Duodenal mucosa (tissue), 2 donors: ENCODE measurements around the gene SP6.

Experiments used
- H3K27ac ChIP-seq: one replicate; pipeline ENCODE4 v1.7.0; 2013; ENCODE audit warnings: low read depth, low read length
- H3K27me3 ChIP-seq, 2 donors: one replicate each; pipeline ENCODE4 v1.7.0; 2013; ENCODE audit warnings: low read length in 2 of 2, control low read depth in 1 of 2; ENCODE audit not compliant: insufficient read depth in 2 of 2, control insufficient read depth in 1 of 2
- H3K36me3 ChIP-seq, 2 donors: one replicate each; pipeline ENCODE4 v1.7.0; 2013; ENCODE audit warnings: low read length in 2 of 2, control low read depth in 1 of 2; ENCODE audit not compliant: insufficient read depth in 2 of 2, control insufficient read depth in 1 of 2
- H3K4me1 ChIP-seq, 2 donors: one replicate each; pipeline ENCODE4 v1.7.0; 2013; ENCODE audit warnings: low read length in 2 of 2, control low read depth in 1 of 2; ENCODE audit not compliant: insufficient read depth in 2 of 2, control insufficient read depth in 1 of 2
- H3K4me3 ChIP-seq, 2 donors: one replicate each; pipeline ENCODE4 v1.7.0; 2013; ENCODE audit warnings: low read length in 2 of 2, low read depth in 1 of 2
- H3K9ac ChIP-seq, 2 donors: one replicate each; pipeline ENCODE4 v1.7.0; 2013; ENCODE audit warnings: low read length in 2 of 2, low read depth in 1 of 2
- H3K9me3 ChIP-seq, 2 donors: one replicate each; pipeline ENCODE4 v1.7.0; 2013; ENCODE audit warnings: low read length in 2 of 2, control low read depth in 1 of 2; ENCODE audit not compliant: control insufficient read depth in 1 of 2

SP6 gene

DNA sequence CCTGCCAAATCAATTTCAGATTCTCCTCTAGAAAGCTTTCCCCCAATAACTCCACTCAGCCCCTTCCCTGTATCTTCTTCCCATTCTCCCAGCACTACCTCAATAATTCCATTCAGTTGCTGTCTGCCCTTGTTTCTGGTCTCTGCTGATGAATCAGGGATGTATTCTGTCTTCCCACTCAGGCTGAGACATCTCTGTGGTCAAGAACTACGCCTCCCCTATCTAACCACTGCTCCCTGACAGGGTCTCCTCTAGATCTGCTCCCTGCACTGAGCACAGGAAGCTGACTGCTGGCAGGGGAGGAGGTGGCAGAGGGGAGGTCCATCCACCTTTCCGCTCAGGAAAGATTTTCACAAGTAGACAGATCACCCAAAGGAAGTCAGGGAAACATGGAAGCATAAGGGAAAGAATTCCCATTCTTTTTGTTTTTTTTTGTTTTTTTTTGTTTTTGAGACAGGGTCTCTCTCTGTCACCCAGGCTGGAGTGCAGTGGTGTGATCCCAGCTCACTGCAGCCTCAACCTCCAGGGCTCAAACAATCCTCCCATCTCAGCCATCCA lies 28.1 kb upstream of the SP6 start:
- Histone ChIP-seq H3K4me3 (no peak overlapping the region), H3K27ac (no peak overlapping the region), H3K4me1 (peaks cover 26% of the 10 kb centered on the region in 2 donors), H3K9ac (no peak overlapping the region), H3K9me3 (no peaks in the 10 kb centered on the region), H3K27me3 (peaks cover 0 to 4% of the 10 kb centered on the region in 2 donors), H3K36me3 (no peaks in the 10 kb centered on the region)

DNA sequence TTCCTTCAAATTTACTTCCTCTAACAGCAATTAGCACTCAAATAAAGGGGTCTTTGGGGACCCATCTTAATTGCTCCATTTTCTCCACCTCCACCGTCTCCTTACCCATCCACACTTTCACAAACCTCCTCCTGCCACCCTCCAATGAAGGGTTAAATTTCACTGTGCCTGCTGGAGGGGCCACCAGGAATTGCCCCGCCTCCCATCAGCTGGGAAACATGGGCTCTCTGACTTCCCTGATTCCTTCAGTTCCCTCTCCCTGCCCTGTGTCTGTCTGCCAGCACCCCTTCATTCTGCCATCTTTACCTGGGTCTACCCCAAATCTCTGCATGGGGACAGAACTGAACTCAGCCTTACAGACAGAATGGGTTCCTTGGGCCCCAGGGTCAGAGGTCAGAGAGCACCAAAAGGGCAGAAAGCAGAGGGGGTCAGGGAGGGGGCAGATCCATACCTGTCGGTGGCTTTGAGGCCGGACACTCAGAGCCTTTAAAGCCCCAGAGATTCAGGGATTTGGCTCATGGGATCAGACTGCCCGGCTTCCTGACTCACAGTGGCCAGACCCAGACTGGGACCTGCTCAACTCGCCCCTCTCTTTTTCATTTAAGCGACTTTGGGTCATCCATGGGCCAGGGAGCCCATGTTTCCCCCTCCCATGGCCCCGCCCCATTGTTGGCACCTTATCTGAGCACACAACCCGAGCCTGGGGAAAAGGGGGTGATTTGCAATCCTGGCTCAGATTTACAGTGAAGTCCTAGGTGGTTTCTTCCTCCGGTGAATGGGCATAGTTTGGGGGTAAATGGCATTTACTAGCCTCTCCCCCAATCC lies 27.5 kb upstream of the SP6 start:
- no peaks in the 10 kb centered on the region for H3K9me3 ChIP-seq
- H3K4me3 ChIP-seq = no peak overlapping the region
- H3K27me3 ChIP-seq = peaks cover 3 to 4% of the 10 kb centered on the region in 2 donors
- H3K9ac ChIP-seq = no peak overlapping the region
- H3K4me1 ChIP-seq = peaks cover 19% of the 10 kb centered on the region in 2 donors
- H3K27ac ChIP-seq = no peak overlapping the region
- no peaks in the 10 kb centered on the region for H3K36me3 ChIP-seq

DNA sequence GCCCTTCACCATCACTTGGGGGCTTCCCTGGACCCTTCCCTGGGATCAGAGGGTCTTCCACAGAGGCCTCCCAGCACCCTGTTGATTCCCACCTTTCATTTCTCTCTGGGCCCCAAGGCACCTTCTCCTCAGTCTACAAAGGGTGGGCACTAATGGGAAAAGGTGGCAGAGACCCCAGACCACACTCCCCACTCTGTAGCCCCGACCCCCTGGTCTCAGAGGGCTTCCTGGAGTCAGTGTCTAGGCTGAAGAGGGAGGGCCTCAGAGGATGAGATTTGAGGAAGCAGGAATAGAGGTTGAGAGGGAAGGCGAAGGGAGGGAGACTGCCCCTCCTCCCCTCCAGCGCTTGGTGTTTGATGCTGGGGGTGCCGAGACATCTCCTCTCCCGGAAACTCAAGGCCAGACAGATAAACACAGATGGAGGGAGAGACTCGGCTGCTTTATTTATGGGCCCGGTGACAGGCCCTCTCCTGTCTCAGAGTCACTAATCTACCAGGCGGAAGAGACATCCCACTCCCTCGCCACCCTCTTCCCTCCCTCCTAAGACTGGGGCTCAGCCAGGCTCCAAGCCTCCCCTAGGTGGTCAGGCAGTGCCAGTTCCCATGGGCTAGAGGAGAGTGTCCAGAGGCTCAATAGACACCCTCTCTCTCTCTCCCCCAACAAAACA lies 26.5 kb upstream of the SP6 start:
- Histone ChIP-seq H3K9ac (no peak overlapping the region), H3K4me3 (no peak overlapping the region), H3K4me1 (peaks cover 10% of the 10 kb centered on the region in 2 donors), H3K27ac (no peak overlapping the region), H3K9me3 (no peaks in the 10 kb centered on the region), H3K36me3 (no peaks in the 10 kb centered on the region), H3K27me3 (peaks cover 7 to 8% of the 10 kb centered on the region in 2 donors)

DNA sequence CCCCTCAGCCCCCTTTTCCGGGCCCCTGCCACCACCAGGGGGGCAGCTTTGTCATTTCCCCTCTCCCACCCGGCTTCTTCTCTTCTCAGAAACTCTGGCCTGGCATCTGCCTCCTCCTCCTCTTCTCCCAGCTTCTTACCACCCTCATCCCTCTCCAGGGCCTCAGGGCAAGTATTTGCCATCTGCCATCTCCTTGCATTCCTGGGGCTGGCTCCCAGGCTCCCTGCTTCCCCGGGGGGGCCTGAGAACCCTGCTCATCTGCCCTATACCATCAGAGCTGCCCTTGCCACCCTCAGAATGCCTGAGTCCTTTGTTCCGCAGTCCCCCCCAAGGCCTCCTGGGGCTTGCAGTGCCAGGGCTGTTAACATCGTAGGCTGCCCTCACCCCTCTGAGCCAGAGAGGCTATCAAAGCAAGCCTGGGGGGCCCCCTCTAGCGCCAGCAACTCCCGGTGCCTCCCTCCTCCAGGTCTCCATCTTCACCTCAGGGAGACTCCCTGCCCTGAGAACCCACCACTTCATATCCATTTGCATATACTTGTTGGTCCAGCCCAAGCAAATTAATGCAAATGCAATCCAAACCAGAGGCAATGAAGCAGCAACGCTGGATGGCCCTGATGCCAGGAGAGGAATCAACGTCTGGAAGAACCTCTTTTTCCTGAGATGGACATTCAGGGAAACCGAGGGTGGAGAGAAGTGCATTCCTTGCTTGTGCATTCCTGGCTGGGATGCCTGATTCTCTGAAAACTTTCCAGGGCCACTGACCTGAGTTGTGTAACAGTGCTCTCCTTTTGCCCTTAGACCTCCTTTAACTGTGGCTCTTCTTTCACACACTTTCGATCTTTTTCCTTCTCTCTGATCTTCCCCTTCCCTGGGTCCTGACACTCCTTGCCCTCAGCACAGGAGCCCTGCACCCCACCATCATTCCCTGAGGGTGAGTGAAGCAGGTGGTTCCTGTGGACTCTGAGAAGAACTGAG lies 24.3 kb upstream of the SP6 start:
- Histone ChIP-seq H3K27me3 (peaks cover 10 to 26% of the 10 kb centered on the region in 2 donors), H3K36me3 (no peaks in the 10 kb centered on the region), H3K9me3 (no peaks in the 10 kb centered on the region), H3K4me1 (no peaks in the 10 kb centered on the region), H3K27ac (no peak overlapping the region), H3K4me3 (no peak overlapping the region), H3K9ac (no peak overlapping the region)

DNA sequence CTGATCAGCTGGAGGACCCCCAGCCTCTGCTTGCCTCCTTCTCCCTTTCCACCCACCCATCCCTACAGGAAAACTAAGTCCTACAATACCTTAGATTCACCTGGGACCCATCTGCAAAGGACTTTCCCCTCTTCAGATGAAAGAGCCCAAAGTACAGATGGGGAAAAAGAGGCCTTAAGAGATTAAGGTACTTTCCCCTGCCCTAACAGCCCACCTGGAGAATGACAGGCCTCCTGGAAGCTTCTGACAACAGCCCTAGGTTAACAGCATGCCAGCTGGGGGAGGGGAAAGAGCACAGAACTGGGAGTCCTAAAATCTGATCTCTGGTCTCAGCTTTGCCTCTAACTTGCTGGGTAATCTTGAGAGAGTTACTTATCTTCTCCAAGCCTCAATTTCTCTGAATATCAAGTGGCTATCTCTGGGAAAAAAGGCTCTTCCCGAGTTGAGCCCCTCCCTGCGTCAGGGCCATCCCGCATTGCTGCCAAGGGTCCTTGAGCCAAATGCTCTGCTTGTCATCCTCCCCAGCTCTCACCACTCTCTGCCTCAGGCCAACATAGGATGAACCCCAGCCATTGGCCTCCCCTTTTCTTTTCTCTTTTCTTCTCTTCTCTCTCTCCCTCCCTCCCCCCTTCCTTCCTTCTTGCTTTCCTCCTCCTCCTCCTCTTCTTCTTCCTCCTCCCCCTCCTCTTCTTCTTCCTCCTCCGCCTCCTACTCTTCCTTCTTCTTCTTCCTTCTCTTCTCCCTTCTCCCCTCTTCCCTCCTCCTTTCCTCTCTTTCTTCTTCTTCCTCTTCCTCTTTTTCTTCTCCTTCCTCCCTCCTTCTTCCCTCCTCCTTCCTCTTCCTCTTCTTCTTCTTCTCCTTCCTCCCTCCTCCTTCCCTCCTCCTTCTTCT lies 22.5 kb upstream of the SP6 start:
- H3K4me3 ChIP-seq = no peak overlapping the region
- H3K9me3 ChIP-seq = no peaks in the 10 kb centered on the region
- H3K36me3 ChIP-seq = no peaks in the 10 kb centered on the region
- H3K9ac ChIP-seq = no peak overlapping the region
- no peak overlapping the region for H3K27ac ChIP-seq
- H3K27me3 ChIP-seq = peaks cover 23 to 38% of the 10 kb centered on the region in 2 donors
- H3K4me1 ChIP-seq = no peaks in the 10 kb centered on the region

DNA sequence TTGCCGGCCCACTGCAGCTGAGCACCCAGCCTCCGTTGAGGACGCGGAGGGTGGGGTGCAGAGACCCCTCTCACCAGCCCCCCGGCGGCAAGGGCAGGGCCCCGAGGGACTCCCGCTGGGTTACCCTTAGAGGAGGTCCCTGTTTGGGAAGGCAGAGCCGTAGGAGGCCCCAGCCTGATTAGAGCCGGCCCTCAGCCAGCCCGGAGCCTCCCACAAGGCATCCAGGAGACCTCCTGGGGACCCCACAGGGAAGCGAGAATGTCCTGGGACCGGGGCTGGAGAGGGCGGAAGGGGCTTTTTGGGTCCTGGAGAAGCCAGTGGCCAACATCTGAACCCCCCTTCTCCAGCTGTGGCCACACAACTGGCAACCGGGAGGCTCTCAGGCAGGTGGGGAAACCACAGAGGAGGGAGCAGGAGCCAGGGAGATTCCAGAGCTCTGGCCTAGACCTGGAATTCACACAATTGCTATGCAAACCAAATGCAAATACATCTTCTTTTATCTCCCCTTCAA lies 21.7 kb upstream of the SP6 start:
- Histone ChIP-seq H3K4me3 (no peak overlapping the region), H3K27me3 (peaks cover 28 to 38% of the 10 kb centered on the region in 2 donors), H3K4me1 (no peaks in the 10 kb centered on the region), H3K36me3 (no peaks in the 10 kb centered on the region), H3K9ac (no peak overlapping the region), H3K27ac (no peak overlapping the region), H3K9me3 (no peaks in the 10 kb centered on the region)

DNA sequence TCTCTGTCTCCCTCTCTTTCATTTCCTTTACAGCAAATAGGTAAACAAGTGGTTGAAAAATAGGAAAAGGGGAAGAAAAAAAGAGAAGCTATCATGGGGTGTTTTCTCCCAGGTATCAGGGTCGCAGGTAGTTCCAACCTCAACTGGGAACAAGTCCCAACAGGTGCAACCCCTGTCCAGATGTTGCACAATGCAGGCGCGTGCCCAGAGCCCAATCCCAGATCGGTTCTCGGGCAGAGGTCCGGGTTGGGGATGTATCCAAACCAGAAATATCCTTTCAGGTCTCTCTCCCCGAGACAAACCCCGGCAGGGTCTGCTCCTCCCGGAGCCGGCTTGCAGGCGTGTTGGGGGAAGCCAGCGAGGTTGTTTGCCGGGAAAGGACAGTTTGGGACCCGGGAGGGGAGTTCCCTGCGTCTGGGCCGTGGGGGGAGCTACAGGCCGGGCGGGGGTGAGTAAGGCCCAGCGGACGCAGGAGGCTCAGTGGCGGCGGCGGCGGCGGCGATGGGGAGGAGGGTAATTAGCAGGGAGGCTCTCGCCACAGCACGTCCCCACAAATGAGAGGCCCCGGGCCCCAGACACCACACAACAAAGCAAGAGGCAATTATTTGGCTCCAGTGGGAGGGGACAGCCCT lies 21.2 kb upstream of the SP6 start:
- Histone ChIP-seq H3K4me1 (no peaks in the 10 kb centered on the region), H3K9ac (no peak overlapping the region), H3K36me3 (no peaks in the 10 kb centered on the region), H3K27ac (no peak overlapping the region), H3K27me3 (peaks cover 28 to 38% of the 10 kb centered on the region in 2 donors), H3K9me3 (no peaks in the 10 kb centered on the region), H3K4me3 (no peak overlapping the region)

DNA sequence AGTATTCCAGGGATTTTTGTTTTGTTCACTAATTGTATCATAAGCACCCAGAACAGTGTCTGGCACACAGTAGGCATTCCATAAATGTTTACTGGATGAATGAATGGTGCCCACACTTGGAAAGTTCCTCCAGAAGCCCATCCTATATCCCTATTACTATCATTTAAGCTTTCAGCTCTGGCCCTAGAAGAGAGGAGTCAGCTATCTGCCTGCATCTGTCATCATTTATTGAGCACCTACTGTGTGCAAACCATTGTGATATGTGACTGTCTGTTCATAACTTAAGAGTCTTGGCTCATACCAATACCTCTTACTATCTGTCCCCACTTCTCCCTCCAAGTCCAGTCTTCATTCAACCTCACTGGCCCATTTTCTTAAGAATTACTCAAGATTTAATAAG lies 20.1 kb upstream of the SP6 start:
- no peak overlapping the region for H3K9ac ChIP-seq
- H3K4me1 ChIP-seq = no peaks in the 10 kb centered on the region
- H3K27ac ChIP-seq = no peak overlapping the region
- peaks cover 28 to 38% of the 10 kb centered on the region in 2 donors for H3K27me3 ChIP-seq
- no peaks in the 10 kb centered on the region for H3K9me3 ChIP-seq
- no peaks in the 10 kb centered on the region for H3K36me3 ChIP-seq
- H3K4me3 ChIP-seq = no peak overlapping the region

DNA sequence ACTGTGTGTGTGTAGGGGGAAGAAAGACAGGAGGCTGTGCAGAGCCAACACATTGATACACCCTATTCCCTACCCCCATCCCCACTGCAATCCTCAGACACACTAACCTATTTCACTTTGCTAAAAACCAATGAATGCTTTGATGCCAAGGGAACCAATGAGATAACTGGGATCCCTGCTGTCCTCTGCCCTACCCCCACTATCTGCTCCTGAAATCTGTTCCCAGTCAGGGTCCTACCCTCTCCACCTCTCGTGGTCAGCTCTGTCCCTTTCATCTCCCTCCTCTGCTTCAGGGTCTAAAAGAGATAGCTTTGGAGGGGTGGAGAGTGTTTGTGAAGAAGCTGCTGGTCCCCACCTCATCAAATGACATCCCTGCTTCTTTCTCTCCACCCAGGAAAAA lies 19.1 kb upstream of the SP6 start:
- Histone ChIP-seq H3K4me3 (no peak overlapping the region), H3K9me3 (no peaks in the 10 kb centered on the region), H3K4me1 (no peaks in the 10 kb centered on the region), H3K9ac (no peak overlapping the region), H3K27ac (no peak overlapping the region), H3K27me3 (peaks cover 28 to 38% of the 10 kb centered on the region in 2 donors), H3K36me3 (no peaks in the 10 kb centered on the region)
